Endothelial cell of umbilical vein (primary cell): ENCODE measurements around the gene KRTAP5-6.

ENCODE experiments used
- POLR2A ChIP-seq: IDR thresholded peaks from 2 replicates; pipeline ENCODE4 v1.6.1; 2012; ENCODE audit warnings: low read depth, mild to moderate bottlenecking, control low read depth, low read length
- TF ChIP-seq, protein P1 (sequence below), 2 donors: IDR thresholded peaks; 1 replicate in 1 of 2; 2 replicates in 1 of 2; pipeline ENCODE4 v1.5.1; 2011; ENCODE audit warnings: low read length in 2 of 2, mild to moderate bottlenecking in 2 of 2, moderate library complexity in 2 of 2, control low read depth in 1 of 2, inconsistent platforms in 1 of 2, low read depth in 1 of 2; ENCODE audit not compliant: insufficient read depth in 1 of 2; ENCODE audit errors: extremely low read depth in 1 of 2

DNA sequence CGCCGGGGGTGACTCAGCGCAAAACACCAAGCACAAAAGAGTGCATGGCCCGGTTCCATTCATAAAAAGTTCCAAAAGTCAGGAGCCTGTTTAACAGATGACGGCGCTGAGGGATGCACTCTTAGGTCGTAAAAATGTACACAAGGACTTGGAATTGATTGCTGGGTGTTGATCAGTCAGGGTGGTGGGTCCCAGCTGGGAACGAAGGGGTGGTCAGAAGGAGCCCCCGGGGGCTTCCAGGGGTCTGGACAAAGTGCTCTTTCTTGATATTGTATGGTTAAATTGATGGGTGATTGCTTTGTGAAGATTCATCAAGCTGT is 32.7 kb downstream of the KRTAP5-6 start:
- TF ChIP-seq, protein P1, sequence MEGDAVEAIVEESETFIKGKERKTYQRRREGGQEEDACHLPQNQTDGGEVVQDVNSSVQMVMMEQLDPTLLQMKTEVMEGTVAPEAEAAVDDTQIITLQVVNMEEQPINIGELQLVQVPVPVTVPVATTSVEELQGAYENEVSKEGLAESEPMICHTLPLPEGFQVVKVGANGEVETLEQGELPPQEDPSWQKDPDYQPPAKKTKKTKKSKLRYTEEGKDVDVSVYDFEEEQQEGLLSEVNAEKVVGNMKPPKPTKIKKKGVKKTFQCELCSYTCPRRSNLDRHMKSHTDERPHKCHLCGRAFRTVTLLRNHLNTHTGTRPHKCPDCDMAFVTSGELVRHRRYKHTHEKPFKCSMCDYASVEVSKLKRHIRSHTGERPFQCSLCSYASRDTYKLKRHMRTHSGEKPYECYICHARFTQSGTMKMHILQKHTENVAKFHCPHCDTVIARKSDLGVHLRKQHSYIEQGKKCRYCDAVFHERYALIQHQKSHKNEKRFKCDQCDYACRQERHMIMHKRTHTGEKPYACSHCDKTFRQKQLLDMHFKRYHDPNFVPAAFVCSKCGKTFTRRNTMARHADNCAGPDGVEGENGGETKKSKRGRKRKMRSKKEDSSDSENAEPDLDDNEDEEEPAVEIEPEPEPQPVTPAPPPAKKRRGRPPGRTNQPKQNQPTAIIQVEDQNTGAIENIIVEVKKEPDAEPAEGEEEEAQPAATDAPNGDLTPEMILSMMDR (IDR thresholded peaks at IDR 0.05; ENCODE audit: extremely low read depth in 1 of 2, insufficient read depth in 1 of 2, low read depth in 1 of 2, low read length in 2 of 2), result no peak
- TF ChIP-seq POLR2A, result no peak
